ENCODE results near the gene FCHSD1. TPM values are rescaled to one million over a fixed set of nuclear protein-coding genes. Genes with fewer than 3 reads are reported as not detected.
A peak's percentile ranks its signal among the peaks of the same experiment; 100 is the strongest.

Gene FCHSD1
- total and polyA plus RNA-seq, 2 donors (not counting 3 experiments of a cell fraction or from before 2014, with no cell fraction given): 35.1 to 37.0 TPM

DNA sequence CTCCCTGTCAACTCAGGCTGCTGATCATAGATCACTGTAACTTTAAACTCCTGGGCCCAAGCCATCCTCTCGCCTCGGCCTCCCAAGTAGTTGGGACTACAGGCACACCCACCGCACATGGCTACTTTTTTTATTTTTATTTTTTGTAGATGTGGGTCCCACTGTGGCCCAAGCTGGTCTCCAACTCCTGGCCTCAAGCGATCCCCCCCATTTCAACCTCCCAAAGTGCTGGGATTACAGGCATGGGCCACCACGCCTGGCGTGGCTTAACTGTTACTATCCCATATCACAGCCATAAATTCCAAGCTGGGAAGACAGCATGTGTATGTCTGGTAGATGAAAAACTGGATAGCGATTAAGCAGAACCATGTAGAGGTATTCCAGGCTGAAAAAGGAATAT lies 15.6 kb downstream of the FCHSD1 start:
- Histone ChIP-seq H3K27ac (ENCODE audit: insufficient read depth, low read depth, low read length) (no peak overlapping the region), H3K9me3 (replicated peaks; ENCODE audit: control insufficient read depth, insufficient read depth, low read length) (no peaks in the 10 kb centered on the region), H3K79me2 (ENCODE audit: control insufficient read depth, insufficient read depth, low read length) (peaks cover 28% of the 10 kb centered on the region), H3K4me2 (ENCODE audit: insufficient read depth, low read length) (peak overlapping the region; percentile 83), H2AFZ (ENCODE audit: low read depth, low read length) (no peak overlapping the region), H3K36me3 (ENCODE audit: control insufficient read depth in 2 of 2, extremely low read depth in 1 of 2, insufficient read depth in 2 of 2, low read length in 2 of 2) (no peaks in the 10 kb centered on the region), H3K27me3 (ENCODE audit: control insufficient read depth in 2 of 2, insufficient read depth in 2 of 2, low read length in 2 of 2) (no peaks in the 10 kb centered on the region), H4K20me1 (replicated peaks; ENCODE audit: control insufficient read depth, extremely low read depth, insufficient read depth, low read length) (peaks cover 5% of the 10 kb centered on the region), H3K9me1 (replicated peaks; ENCODE audit: control insufficient read depth, extremely low read depth, insufficient read depth, low read length) (no peaks in the 10 kb centered on the region), H3K4me1 (ENCODE audit: control insufficient read depth, extremely low read depth, insufficient read depth, low read length) (peaks cover 19% of the 10 kb centered on the region), H3K9ac (replicated peaks; ENCODE audit: extremely low read depth, insufficient read depth, low read length) (peak overlapping the region; percentile 77), H3K4me3 (replicated peaks in 1 of 3; ENCODE audit: insufficient read depth in 1 of 3, low read depth in 1 of 3, low read length in 3 of 3) (peak overlapping the region in 2 of 3 experiments; percentile 75 to 77)
- CTCF ChIA-PET: interaction anchor here (1.0 to 14.7 kb wide), 6 partner anchors 15 to 44 kb away, joined by 3 to 163 read pairs (median 6); partner anchors contain the start of genes DIAPH1 and FCHSD1
- dilution Hi-C loops (cut with MboI; ENCODE audit: extremely low pct_ligation_motif_present, low sequenced_read_pairs): no loop called here
- DNase-seq (ENCODE audit: low read depth, low spot score) (no peak), FAIRE-seq (peak; percentile 26)
- TSS peak; percentile 28 for BruUV-seq (replicated peaks)
- TF ChIP-seq POLR2AphosphoS5 (IDR thresholded peaks at IDR 0.05; ENCODE audit: insufficient read depth, low read depth, low read length): no peak
- TF ChIP-seq POLR2A (IDR thresholded peaks at IDR 0.05; ENCODE audit: low read depth, low read length): no peak
- TF ChIP-seq EZH2 (IDR thresholded peaks at IDR 0.05; ENCODE audit: borderline replicate concordance, low read depth, low read length, severe bottlenecking): no peak
- TF ChIP-seq, protein P1, sequence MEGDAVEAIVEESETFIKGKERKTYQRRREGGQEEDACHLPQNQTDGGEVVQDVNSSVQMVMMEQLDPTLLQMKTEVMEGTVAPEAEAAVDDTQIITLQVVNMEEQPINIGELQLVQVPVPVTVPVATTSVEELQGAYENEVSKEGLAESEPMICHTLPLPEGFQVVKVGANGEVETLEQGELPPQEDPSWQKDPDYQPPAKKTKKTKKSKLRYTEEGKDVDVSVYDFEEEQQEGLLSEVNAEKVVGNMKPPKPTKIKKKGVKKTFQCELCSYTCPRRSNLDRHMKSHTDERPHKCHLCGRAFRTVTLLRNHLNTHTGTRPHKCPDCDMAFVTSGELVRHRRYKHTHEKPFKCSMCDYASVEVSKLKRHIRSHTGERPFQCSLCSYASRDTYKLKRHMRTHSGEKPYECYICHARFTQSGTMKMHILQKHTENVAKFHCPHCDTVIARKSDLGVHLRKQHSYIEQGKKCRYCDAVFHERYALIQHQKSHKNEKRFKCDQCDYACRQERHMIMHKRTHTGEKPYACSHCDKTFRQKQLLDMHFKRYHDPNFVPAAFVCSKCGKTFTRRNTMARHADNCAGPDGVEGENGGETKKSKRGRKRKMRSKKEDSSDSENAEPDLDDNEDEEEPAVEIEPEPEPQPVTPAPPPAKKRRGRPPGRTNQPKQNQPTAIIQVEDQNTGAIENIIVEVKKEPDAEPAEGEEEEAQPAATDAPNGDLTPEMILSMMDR (IDR thresholded peaks at IDR 0.05; ENCODE audit: extremely low read depth in 1 of 2, insufficient read depth in 1 of 2, low read depth in 1 of 2, low read length in 2 of 2): no peak
- no peak for TF ChIP-seq GATA2 (IDR thresholded peaks at IDR 0.05; ENCODE audit: insufficient read depth, insufficient read length, low read depth, low read length)
- TF ChIP-seq MYC (IDR thresholded peaks at IDR 0.05; ENCODE audit: low read depth, low read length): no peak
- no peak for TF ChIP-seq FOS (IDR thresholded peaks at IDR 0.05; ENCODE audit: borderline replicate concordance, insufficient read depth, low read length)
- no peak for TF ChIP-seq JUN (IDR thresholded peaks at IDR 0.05; ENCODE audit: borderline replicate concordance, insufficient read depth, insufficient read length, low read depth)
- TF ChIP-seq, protein P2, sequence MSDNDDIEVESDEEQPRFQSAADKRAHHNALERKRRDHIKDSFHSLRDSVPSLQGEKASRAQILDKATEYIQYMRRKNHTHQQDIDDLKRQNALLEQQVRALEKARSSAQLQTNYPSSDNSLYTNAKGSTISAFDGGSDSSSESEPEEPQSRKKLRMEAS (IDR thresholded peaks at IDR 0.05; ENCODE audit: insufficient read depth, insufficient read length): no peak
- POLR2A ChIA-PET: interaction anchor here (1.1 to 1.5 kb wide), 2 partner anchors 32 to 44 kb away, joined by 3 to 5 read pairs; no protein-coding TSS in a partner anchor
- intact Hi-C loops (cut with micrococcal nuclease): loop anchor here (1.0 kb wide), 1 partner anchor 16 kb away; no protein-coding TSS in a partner anchor

Data from endothelial cell of umbilical vein (primary cell).